ENCODE measurements around the gene ZDHHC23. TPM values are rescaled to one million over a fixed set of nuclear protein-coding genes. Genes with fewer than 3 reads are reported as not detected.

ZDHHC23 gene
- total and polyA plus RNA-seq, 9 of the 15 experiments (the other 6 are each of a cell fraction or from before 2014, with no cell fraction given), result 0.22 to 2.7 (median 0.55) TPM

DNA sequence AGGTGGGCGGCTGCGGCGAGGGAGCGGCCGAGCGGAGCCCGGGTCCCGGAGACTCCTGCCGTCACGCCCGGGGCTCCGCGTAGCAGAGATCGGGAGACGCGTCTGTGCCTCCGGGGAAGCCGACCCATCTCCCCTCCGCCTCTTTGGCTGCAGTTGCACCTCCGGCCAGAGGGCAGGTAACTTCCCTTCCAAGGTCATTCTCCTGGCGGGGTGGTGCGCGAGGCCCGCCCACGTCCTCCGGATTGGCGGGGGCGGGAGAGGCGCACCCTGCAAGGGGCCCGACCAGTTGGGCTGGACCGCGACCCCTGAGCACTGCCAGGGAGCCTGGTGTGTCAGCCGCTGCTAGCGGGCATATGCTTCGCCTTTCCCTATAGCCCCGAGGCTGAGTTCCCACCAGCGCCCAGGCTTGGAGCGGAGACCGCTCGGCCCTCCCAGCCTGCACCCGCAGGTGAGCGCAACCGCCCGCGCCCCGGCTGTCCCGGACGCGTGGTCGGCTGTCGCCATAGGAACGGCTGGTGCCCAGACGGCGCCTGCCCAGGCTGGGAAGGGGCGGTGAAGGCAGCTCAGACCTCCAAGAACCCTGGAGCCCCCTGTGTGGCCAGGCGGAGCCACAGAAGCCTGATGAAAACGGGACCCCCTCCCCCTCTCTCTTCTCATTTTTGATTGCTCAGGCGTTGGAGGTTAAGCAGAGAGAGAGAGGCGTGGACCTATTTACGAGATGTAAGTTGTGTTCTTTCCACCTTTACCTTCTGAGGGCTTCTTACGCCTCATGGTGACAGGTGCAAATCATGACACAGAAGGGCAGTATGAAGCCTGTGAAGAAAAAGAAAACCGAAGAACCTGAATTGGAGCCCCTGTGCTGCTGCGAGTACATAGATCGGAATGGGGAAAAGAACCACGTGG, 453 bp downstream of the ZDHHC23 start:
- Histone ChIP-seq H3K4me1 (replicated peaks in 1 of 2; ENCODE audit: control insufficient read depth in 2 of 2, insufficient read depth in 2 of 2, low read length in 2 of 2) (peaks cover 0 to 15% of the 10 kb centered on the region in 2 experiments; a peak in 3 of 5 replicates), H3K9ac (ENCODE audit: insufficient read depth in 1 of 2, low read depth in 2 of 2, low read length in 2 of 2) (peak overlapping the region in 1 of 2 experiments; percentile 79; a peak in 2 of 4 replicates), H3K9me1 (ENCODE audit: control insufficient read depth, insufficient read depth, low read length) (no peaks in the 10 kb centered on the region), H3K4me2 (ENCODE audit: insufficient read depth, low read length) (peak overlapping the region; percentile 68), H3K36me3 (ENCODE audit: control insufficient read depth, insufficient read depth, low read length) (no peaks in the 10 kb centered on the region), H3K9me3 (replicated peaks; ENCODE audit: control insufficient read depth, insufficient read depth, low read depth, low read length) (no peaks in the 10 kb centered on the region), H3K27ac (ENCODE audit: extremely low read depth, low read depth, low read length) (no peak overlapping the region), H4K20me1 (replicated peaks; ENCODE audit: control insufficient read depth, insufficient read depth, low read length) (no peaks in the 10 kb centered on the region), H3K27me3 (ENCODE audit: control insufficient read depth in 2 of 2, insufficient read depth in 2 of 2, low read length in 2 of 2) (peaks cover 5 to 9% of the 10 kb centered on the region in 2 experiments; a peak in 4 of 5 replicates), H3K4me3 (peak overlapping the region; percentile 43), H3K79me2 (ENCODE audit: control insufficient read depth, insufficient read depth, low read length) (no peaks in the 10 kb centered on the region), H2AFZ (ENCODE audit: low read depth, low read length) (peak overlapping the region; percentile 79)
- ChIA-PET CTCF (ENCODE audit: low intra/inter-chr PET ratio) (no interaction called here), POLR2A (no interaction called here)
- no TSS peak for BruUV-seq (replicated peaks)
- FAIRE-seq, result no peak
- in situ Hi-C loops (cut with MboI), result no loop called here
- peak; percentile 62 for ATAC-seq
- intact Hi-C loops (cut with micrococcal nuclease), result no loop called here
- peak; percentile 71; the same call in 1 of the 2 replicates for TF ChIP-seq ESRRA (IDR thresholded peaks at IDR 0.05; ENCODE audit: borderline replicate concordance, low read depth)
- peak; percentile 13 for TF ChIP-seq RBBP5 (IDR thresholded peaks at IDR 0.05; ENCODE audit: borderline replicate concordance, insufficient read depth, low read length, poor library complexity, severe bottlenecking)
- no peak for TF ChIP-seq ZNF785 (CRISPR knock-in tag; IDR thresholded peaks at IDR 0.05)
- peak; percentile 82 for TF ChIP-seq EGR1 (conservative IDR thresholded peaks at IDR 0.05)
- DNase-seq (ENCODE audit: extremely low read depth in 1 of 4, low spot score in 3 of 4), result peak in 2 of 4 experiments; percentile 10 to 49
- 27% methylated on average over 11 of the region's 65 CpGs for WGBS (ENCODE audit: insufficient coverage, low coverage, missing lambda C conversion rate)

DNA sequence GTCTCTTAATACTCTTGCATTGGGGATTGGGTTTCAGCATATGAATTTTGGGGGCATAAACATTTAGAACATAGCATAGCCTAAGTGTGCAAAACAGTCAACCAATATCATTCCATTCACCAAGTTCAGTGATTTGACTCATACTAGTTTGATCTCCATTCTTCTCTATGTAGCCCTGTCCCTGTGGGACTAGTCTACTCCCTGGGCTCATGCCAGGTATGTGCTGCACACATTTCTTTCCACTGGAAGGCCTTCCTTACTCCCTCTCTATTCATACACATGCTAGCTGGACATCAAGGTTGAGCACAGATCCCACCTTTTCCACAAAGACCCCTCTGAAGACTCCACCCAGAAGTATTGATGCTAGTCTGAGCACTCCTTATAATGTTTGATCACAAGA, 5.1 kb downstream of the ZDHHC23 start:
- in situ Hi-C loops (cut with MboI) (no loop called here), intact Hi-C loops (cut with micrococcal nuclease) (no loop called here)
- H3K4me2 ChIP-seq (ENCODE audit: insufficient read depth, low read length), result no peak overlapping the region
- no peak for ATAC-seq
- H3K27me3 ChIP-seq (ENCODE audit: control insufficient read depth in 2 of 2, insufficient read depth in 2 of 2, low read length in 2 of 2), result peaks cover 2 to 14% of the 10 kb centered on the region in 2 experiments; a peak in 4 of 5 replicates
- no peak for DNase-seq (ENCODE audit: extremely low read depth in 1 of 4, low spot score in 3 of 4)
- H3K4me1 ChIP-seq (replicated peaks in 1 of 2; ENCODE audit: control insufficient read depth in 2 of 2, insufficient read depth in 2 of 2, low read length in 2 of 2), result peaks cover 0 to 7% of the 10 kb centered on the region in 2 experiments; a peak in 3 of 5 replicates
- H3K36me3 ChIP-seq (ENCODE audit: control insufficient read depth, insufficient read depth, low read length), result no peaks in the 10 kb centered on the region
- H3K79me2 ChIP-seq (ENCODE audit: control insufficient read depth, insufficient read depth, low read length), result no peaks in the 10 kb centered on the region
- BruUV-seq (replicated peaks), result no TSS peak
- no peaks in the 10 kb centered on the region for H4K20me1 ChIP-seq (replicated peaks; ENCODE audit: control insufficient read depth, insufficient read depth, low read length)
- no peaks in the 10 kb centered on the region for H3K9me1 ChIP-seq (ENCODE audit: control insufficient read depth, insufficient read depth, low read length)
- ChIA-PET CTCF (ENCODE audit: low intra/inter-chr PET ratio) (no interaction called here), POLR2A (no interaction called here)
- no peak overlapping the region for H3K27ac ChIP-seq (ENCODE audit: extremely low read depth, low read depth, low read length)
- H3K9ac ChIP-seq (ENCODE audit: insufficient read depth in 1 of 2, low read depth in 2 of 2, low read length in 2 of 2), result no peak overlapping the region
- H2AFZ ChIP-seq (ENCODE audit: low read depth, low read length), result no peak overlapping the region
- no peak for FAIRE-seq
- H3K9me3 ChIP-seq (replicated peaks; ENCODE audit: control insufficient read depth, insufficient read depth, low read depth, low read length), result no peaks in the 10 kb centered on the region
- no peak overlapping the region for H3K4me3 ChIP-seq
- TF ChIP-seq, protein P1, sequence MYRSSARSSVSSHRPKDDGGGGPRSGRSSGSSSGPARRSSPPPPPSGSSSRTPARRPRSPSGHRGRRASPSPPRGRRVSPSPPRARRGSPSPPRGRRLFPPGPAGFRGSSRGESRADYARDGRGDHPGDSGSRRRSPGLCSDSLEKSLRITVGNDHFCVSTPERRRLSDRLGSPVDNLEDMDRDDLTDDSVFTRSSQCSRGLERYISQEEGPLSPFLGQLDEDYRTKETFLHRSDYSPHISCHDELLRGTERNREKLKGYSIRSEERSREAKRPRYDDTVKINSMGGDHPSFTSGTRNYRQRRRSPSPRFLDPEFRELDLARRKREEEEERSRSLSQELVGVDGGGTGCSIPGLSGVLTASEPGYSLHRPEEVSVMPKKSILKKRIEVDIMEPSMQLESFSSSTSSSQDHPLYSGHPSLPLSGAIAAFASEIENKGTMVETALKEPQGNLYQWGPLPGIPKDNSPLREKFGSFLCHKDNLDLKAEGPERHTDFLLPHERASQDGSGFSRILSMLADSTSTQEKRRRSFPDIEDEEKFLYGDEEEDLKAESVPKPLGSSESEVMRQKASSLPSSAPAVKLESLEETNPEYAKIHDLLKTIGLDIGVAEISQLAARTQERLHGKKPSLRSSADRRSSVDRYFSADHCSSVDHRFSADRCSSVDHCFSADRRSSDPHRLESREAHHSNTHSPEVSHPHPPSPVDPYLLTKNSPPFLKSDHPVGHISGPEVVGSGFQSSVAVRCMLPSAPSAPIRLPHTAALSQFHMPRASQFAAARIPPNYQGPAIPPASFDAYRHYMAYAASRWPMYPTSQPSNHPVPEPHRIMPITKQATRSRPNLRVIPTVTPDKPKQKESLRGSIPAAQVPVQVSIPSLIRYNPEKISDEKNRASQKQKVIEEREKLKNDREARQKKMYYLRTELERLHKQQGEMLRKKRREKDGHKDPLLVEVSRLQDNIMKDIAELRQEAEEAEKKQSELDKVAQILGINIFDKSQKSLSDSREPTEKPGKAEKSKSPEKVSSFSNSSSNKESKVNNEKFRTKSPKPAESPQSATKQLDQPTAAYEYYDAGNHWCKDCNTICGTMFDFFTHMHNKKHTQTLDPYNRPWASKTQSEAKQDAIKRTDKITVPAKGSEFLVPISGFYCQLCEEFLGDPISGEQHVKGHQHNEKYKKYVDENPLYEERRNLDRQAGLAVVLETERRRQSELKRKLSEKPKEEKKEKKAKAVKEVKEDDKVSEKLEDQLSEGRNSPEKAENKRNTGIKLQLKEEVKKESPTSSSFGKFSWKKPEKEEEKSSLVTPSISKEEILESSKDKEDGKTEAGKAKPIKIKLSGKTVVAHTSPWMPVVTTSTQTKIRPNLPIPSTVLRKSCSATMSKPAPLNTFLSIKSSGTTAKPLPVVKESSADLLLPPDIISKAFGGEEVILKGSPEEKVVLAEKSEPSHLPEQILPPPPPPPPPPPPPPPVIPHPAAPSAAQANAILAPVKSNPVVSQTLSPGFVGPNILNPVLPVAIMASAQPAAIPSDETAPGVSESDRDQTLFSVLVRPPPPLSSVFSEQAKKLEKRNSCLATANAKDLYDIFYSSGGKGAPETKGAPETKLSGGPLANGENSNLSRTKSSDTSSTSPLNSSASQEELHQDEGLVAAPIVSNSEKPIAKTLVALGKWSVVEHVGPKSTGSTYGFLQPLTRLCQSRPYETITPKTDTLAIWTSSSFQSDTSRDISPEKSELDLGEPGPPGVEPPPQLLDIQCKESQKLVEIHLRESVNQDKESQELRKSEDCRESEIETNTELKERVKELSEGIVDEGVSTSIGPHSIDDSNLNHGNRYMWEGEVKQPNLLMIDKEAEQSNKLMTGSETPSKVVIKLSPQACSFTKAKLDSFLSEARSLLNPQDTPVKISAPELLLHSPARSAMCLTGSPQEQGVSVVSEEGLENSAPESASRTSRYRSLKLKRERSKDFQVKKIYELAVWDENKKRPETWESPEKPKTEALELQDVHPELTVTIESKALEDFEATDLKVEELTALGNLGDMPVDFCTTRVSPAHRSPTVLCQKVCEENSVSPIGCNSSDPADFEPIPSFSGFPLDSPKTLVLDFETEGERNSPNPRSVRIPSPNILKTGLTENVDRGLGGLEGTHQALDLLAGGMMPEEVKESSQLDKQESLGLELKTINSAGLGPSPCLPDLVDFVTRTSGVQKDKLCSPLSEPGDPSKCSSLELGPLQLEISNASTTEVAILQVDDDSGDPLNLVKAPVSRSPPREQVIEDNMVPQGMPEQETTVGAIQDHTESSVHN (IDR thresholded peaks at IDR 0.05; ENCODE audit: borderline replicate concordance in 1 of 2, low read depth in 1 of 2), result no peak
